GM11168 (cell line): Measurements from ENCODE around the gene DRG2.

ENCODE experiments used
- in situ Hi-C: fragments of 300-500 bp; cut with MboI; formaldehyde crosslinking; loops from one replicate; pipeline ENCODE4 v1.12.0; 2022; ENCODE audit warnings: low sequenced_read_pairs; ENCODE audit not compliant: unreplicated experiment

Gene DRG2

GRCh38 chr17:18070861-18071340, 16.8 kb upstream of the DRG2 start:
- in situ Hi-C loops = no loop called here

- in situ Hi-C loops = no loop called here
These were observed 16.0 kb upstream of the DRG2 start for GRCh38 chr17:18071751-18072150.

DNA sequence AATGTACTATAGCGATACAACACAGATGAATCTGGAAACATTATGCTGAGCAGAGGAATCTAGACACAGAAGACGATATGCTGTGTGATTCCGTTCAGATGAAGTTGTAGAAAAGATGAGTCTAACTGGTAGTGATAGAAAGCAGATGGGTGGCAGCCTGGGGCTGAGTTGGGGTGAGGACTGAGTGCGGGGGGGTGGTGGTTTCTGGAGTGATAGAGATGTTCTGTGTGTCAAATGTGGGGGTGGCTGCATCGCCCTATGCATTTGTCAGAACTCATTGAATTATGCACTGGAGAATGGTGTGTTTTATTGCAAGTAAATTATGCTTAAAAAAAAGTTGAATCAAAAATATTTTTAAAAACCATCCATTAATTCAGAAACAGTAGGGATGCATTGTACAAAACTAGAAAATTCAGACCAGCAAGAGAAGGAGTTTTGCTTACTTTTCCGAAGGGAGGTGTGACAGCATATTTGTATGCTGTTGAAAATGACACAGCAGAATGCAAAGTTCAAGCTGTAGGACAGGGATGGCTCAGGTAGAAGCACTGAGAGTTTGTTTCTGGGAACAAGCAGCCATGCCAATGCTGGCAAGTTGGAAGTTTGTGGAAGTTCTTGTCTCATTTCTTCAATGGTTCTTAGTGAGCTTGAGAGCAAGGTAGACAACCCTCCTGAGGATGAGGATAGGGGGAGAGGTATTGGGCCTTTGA, 13.0 kb upstream of the DRG2 start:
- in situ Hi-C loops = no loop called here

DNA sequence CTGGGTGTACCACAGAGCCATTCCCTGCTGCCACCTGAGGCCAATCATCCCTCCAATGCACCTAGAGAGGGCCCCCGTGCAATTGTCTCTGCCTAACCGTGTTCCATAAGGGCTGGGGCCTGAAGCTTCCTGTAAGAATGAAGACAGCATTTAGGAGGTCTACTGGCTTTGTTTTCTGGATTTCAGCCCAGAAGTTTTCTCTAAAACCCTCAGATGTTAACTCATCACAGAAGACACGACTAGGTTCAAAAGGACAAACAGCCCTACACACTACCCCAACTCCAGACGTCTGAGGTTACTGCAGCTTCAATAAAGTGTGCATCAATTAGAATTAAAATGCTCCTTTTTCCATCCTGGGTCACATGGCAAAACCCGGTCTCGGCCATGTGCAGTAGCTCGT, 10.8 kb upstream of the DRG2 start:
- in situ Hi-C loops = no loop called here

DNA sequence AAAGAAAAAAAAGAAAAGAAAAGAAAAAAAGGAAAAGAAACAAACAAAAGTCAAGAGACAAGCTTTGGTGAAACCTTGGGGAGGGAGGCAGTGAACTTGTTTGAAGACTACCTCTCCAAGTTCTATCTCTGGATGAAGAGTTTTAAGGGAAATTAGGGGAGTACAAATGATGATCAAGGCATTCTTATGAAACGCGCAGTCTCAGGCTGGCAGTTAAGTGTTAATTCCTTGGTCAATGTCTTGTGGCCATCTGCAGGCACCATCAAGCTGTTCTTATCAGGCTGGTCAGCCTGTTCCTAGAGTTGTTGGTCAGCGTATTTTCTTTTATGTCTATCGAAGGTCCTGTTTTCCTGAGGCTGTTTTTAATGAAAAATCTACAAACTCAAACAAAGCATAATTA, 8.2 kb upstream of the DRG2 start:
- in situ Hi-C loops = no loop called here

DNA sequence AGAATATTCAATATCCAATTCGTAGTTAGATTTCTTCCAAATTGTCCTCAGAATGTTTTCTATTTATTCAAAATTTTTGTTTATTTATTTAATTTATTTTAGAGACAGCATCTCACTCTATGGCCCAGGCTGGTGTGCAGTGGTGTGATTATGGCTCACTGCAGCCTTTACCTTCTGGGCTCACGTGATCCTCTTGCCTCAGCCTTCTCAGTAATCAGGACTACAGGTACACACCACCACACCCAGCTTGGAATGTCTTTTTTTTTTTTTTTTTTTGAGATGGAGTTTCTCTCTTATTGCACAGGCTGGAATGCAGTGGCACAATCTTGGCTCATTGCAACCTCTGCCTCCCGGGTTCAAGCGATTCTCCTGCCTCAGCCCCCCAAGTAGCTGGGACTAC, 3.5 kb upstream of the DRG2 start:
- in situ Hi-C loops = no loop called here

- in situ Hi-C loops = no loop called here
These were observed 1.9 kb downstream of the DRG2 start for GRCh38 chr17:18089613-18090012.

- in situ Hi-C loops = no loop called here
These were observed 6.1 kb downstream of the DRG2 start for GRCh38 chr17:18093616-18094408.

- in situ Hi-C loops = no loop called here
These were observed 6.7 kb downstream of the DRG2 start for GRCh38 chr17:18094409-18094807.

GRCh38 chr17:18099516-18099915, 11.8 kb downstream of the DRG2 start:
- in situ Hi-C loops = no loop called here

- in situ Hi-C loops = no loop called here
These were observed 12.9 kb downstream of the DRG2 start for GRCh38 chr17:18100616-18101015.

GRCh38 chr17:18101828-18102227, 14.1 kb downstream of the DRG2 start:
- in situ Hi-C loops = no loop called here

GRCh38 chr17:18102640-18103039, 14.9 kb downstream of the DRG2 start:
- in situ Hi-C loops = no loop called here

DNA sequence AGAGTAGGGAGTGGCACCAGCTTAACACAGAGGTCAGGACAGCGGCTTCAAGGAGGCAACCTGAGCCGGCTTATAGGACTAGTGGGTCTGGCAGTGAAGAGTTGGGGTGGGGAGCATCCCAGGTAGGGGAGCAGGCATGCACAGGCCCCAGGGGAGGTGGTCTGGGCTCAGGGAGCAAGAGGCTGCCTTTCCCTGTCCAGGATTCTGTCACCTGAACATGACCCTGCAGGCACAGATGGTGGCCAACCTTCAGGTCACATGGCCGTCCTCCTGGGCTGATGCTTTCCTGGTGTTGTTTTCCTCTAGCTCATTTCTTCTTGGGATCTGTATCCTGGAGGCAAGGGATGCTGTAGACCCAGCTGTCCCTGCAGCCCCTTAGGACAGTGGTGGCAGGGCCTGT, 17.3 kb downstream of the DRG2 start:
- in situ Hi-C loops = no loop called here

DNA sequence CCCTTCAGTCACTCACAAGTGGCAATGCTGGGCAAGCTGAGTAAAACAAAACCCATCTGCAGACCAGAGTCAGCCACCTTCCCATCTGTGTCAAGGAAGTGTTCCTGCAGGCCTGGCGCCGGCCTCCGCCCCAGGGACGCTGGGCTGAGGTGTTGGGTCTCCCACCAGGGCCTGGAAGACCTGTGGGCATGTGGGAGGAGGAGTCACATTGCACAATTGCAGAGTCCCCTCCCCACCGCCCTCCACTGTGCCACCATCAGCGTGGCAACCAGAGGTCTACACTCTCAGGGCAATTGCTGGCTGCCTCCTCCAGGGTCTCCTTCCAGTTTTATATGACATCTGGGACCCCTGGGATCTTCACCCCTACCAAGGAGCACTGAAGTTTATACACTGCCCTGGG, 17.8 kb downstream of the DRG2 start:
- in situ Hi-C loops = no loop called here

DNA sequence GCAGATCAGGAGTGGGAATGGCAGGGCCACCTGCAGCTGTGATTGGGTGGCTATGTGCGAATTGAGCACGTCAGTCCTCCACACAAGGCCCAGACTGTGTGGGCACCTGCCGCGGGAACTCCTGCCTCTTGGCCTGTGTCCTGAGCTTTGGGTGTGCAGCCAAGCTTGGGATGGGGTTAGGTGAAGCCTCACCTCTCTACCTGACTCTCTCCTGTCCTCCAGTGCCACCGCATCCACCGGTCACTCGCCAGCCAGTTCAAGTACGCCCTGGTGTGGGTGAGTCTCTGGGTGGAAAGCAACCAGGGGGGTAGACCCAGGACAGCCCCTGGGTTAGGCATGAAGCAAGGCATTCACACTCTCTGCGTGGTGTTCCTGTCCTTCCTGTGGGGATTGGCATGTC, 18.5 kb downstream of the DRG2 start:
- in situ Hi-C loops = no loop called here

DNA sequence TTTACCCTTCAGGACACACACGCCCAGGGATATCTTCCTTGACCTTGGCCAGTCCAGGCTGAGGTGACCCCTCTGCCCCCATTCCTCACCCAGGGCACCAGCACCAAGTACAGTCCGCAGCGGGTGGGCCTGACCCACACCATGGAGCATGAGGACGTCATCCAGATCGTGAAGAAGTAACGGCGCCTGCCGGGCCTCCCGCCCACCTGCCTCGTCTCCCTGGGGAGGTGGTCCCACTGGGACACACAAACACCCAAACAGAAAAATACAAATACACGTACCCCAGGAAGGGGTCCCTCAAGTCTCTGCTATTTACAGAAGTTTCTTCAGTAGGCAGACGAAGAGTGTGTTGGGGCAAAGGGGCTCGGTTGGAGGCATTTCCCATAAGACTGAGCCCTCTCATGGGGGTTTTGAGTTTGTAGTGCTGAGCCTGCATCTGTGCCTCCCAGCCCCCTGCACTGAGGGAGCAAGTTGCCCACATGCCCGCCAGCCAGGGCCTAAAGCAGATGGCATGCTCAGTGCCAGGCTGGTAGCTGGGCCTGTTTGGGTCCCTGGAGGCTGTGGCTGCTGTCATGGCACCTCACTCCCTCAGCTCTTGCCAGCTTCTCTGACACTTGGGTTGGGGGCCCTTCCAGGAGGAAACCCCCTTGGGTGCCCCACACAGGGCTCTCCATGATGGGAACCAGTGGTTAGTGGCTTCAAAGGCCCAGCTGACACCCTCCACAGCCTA, 19.5 kb downstream of the DRG2 start:
- in situ Hi-C loops = no loop called here

DNA sequence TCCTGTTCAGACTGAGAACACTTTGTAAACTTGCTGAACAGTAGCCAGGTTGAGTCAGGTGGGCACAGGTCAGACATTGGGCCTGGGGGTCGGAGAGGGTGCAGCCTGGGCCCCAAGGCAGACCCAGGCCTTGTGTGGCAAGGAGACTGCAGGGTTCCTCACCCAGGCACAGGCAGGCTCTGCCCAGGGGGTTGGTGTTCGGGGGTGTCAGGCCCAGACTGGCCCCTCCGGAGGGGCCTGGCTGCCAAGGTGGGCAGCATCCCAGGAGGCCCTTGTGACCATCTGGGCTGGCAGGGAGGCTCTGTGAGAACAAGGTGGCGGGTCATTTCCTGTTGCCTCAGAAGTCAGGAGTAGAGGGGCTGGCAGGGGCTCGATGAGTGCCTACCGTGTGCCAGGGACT, 20.2 kb downstream of the DRG2 start:
- in situ Hi-C loops = no loop called here

GRCh38 chr17:18108401-18109312, 20.9 kb downstream of the DRG2 start, which contains the start of gene MYO15A:
Gene MYO15A, plus strand, starts transcription at chr17:18108756. Its CDS starts 10,045 bp downstream, at chr17:18118801.
- in situ Hi-C loops = no loop called here

DNA sequence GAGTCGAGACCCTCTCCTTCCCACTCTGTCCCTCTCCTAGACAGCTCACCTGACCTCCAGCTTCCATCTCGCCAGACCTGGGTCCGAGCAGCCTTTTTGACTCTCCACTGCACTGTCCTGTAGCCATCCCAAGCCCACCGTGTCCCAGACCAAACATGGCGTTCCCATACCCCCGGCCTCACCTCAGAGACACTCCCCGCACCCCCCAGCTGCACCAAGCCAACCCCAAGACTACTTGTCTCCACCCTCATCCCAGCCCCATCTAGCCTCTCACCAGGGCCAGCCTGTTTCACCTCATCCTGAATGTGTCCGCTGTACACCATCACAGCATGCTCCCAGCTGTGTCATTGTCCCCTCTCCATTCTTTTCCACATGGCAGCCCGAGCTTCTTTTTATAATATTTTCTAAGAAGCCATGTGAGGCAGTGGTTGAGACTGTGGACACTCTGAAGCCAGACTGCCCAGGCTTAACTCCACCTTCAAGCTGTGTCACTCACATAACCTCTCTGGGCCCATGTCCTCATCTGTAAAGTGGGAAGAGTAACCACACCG, 22.3 kb downstream of the DRG2 start:
- in situ Hi-C loops = no loop called here
